HepG2 (cell line): Measurements from ENCODE around the gene PTPRN. TPM values are rescaled to one million over a fixed set of nuclear protein-coding genes. Genes with fewer than 3 reads are reported as not detected.
A peak's percentile ranks its signal among the peaks of the same experiment; 100 is the strongest.

ENCODE experiments used
- GMEB2 ChIP-seq: IDR thresholded peaks from 2 replicates; pipeline ENCODE4 v1.6.1; 2016; ENCODE audit warnings: missing biosample characterization, missing genetic modification reagents, low read depth
- HDAC2 ChIP-seq: sonication (generic); formaldehyde crosslinking; IDR thresholded peaks from 2 replicates; pipeline ENCODE4 v1.4.0; 2020; ENCODE audit warnings: missing genetic modification reagents
- HIC2 ChIP-seq: sonication (generic); formaldehyde crosslinking; IDR thresholded peaks from 2 replicates; pipeline ENCODE4 v1.9.0; 2022; ENCODE audit warnings: low read depth, missing genetic modification reagents
- MIER2 ChIP-seq: IDR thresholded peaks from 2 replicates; pipeline ENCODE4 v1.6.1; 2016; ENCODE audit warnings: missing biosample characterization, missing genetic modification reagents
- RBM22 ChIP-seq: fragments of 200-400 bp; formaldehyde crosslinking; optimal IDR thresholded peaks from 2 replicates; pipeline ENCODE3; 2017; ENCODE audit warnings: mild to moderate bottlenecking, low read length, moderate library complexity
- REST ChIP-seq, 2 experiments: IDR thresholded peaks; 2 replicates each; pipeline ENCODE4 v1.6.1; 2011 to 2012; ENCODE audit warnings: low read length in 2 of 2, borderline replicate concordance in 1 of 2, low read depth in 1 of 2, mild to moderate bottlenecking in 1 of 2, moderate library complexity in 1 of 2
- ZNF260 ChIP-seq: sonication (generic); formaldehyde crosslinking; IDR thresholded peaks from 2 replicates; pipeline ENCODE4 v1.4.0; 2020; ENCODE audit warnings: missing genetic modification reagents, low read depth, mild to moderate bottlenecking, borderline replicate concordance
- ZNF503 ChIP-seq: sonication (generic); formaldehyde crosslinking; IDR thresholded peaks from 2 replicates; pipeline ENCODE4 v1.4.0; 2020; ENCODE audit warnings: missing genetic modification reagents
- ZNF724P ChIP-seq: sonication (generic); formaldehyde crosslinking; IDR thresholded peaks from 2 replicates; pipeline ENCODE4 v1.8.0; 2022; ENCODE audit warnings: missing genetic modification reagents, borderline replicate concordance
- ZNF747 ChIP-seq: sonication (generic); formaldehyde crosslinking; IDR thresholded peaks from 2 replicates; pipeline ENCODE4 v1.8.1; 2023; ENCODE audit warnings: missing genetic modification reagents, mild to moderate bottlenecking, borderline replicate concordance
- ZNF782 ChIP-seq: sonication (generic); formaldehyde crosslinking; IDR thresholded peaks from 2 replicates; pipeline ENCODE4 v1.4.0; 2020; ENCODE audit warnings: missing genetic modification reagents, mild to moderate bottlenecking, borderline replicate concordance
- polyA plus RNA-seq, 8 experiments: library from polyadenylated mRNA; depleted of rRNA in 3 of 8; stranded (reverse) in 7 of 8; unstranded in 1 of 8; fragments of >200 nt; fragmentation: Illumina TruSeq in 4 of 8; extraction: Trizol in 4 of 8; gene quantifications; 2 replicates each; pipeline versions ENCODE4 v1.2.1 to v1.2.3, GENCODE V29; 2011 to 2016; ENCODE audit warnings: low read depth in 4 of 8, missing spikeins in 1 of 8, mixed read lengths in 1 of 8; ENCODE audit not compliant: insufficient read depth in 1 of 8
- total RNA-seq, 5 experiments: library from RNA; depleted of rRNA; stranded (reverse); fragments of >200 nt; fragmentation: Illumina TruSeq; extraction: Trizol; gene quantifications; 2 replicates each; pipeline ENCODE4 v1.2.3, GENCODE V29; 2016; ENCODE audit warnings: low read depth in 1 of 5
- TF ChIP-seq, protein P1 (sequence below): sonication (generic); formaldehyde crosslinking; IDR thresholded peaks from 2 replicates; pipeline ENCODE4 v1.4.0; 2020; ENCODE audit warnings: missing genetic modification reagents, mild to moderate bottlenecking, borderline replicate concordance
- TF ChIP-seq, protein P2 (sequence below), 2 experiments: sonication (generic) in 1 of 2; formaldehyde crosslinking in 1 of 2; IDR thresholded peaks; 2 replicates each; pipeline versions ENCODE4 v1.4.0 to v1.6.1; 2018 to 2020; ENCODE audit warnings: missing genetic modification reagents in 2 of 2, borderline replicate concordance in 1 of 2, low read depth in 1 of 2, mild to moderate bottlenecking in 1 of 2, missing biosample characterization in 1 of 2

Gene PTPRN
- total and polyA plus RNA-seq, 2 of the 13 experiments (the other 11 are each of a cell fraction or from before 2014, with no cell fraction given), result 0.26 TPM; not detected in 1

DNA sequence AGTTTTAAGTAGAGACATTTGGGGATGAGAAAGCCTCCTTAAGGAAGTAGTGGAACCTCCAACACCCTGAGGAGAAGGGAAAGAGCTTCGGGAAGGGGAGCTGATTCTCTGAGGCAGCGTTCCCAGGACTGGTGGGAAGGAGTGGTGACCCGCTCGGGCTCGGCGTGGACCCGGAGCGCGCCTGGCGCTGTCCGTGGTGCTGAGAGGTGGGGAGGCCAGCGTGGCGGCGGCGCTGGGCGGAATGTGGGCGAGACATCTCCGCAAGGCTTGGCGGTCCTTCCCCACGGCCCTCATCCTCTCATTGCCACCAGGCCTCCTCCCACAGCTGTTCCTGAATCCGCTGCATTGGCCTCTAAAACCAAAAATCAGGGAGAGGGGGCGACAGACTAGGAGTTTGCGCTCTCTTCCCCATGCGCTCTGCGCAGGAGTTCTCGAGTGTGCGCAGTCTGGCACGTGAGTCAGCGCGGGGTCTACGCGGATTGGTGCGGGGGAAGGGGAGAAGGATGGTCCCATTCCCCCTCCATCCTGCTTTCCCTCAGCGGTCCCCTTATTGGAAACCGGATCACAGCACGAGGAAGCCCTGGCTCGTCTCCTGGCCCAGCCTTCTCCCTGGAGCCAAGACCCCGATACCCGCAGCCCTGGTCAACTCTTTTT, 22.5 kb upstream of the PTPRN start (continued):
- TF ChIP-seq, protein P1, sequence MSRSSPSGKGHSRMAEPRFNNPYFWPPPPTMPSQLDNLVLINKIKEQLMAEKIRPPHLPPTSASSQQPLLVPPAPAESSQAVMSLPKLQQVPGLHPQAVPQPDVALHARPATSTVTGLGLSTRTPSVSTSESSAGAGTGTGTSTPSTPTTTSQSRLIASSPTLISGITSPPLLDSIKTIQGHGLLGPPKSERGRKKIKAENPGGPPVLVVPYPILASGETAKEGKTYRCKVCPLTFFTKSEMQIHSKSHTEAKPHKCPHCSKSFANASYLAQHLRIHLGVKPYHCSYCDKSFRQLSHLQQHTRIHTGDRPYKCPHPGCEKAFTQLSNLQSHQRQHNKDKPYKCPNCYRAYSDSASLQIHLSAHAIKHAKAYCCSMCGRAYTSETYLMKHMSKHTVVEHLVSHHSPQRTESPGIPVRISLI (CRISPR knock-in tag), result no peak
- TF ChIP-seq ZNF503 (CRISPR knock-in tag) (no peak), ZNF260 (CRISPR knock-in tag) (no peak), HDAC2 (CRISPR knock-in tag) (peak; percentile 79; the same call in 1 of the 2 replicates), ZNF747 (no peak), HIC2 (CRISPR knock-in tag) (peak; percentile 41; the same call in 1 of the 2 replicates), REST (IDR thresholded peaks at IDR 0.05; ENCODE audit: borderline replicate concordance in 1 of 2, low read depth in 1 of 2, low read length in 2 of 2) (peak in 1 of 2 experiments; percentile 100), MIER2 (CRISPR knock-in tag) (peak; percentile 99), RBM22 (no peak), ZNF724P (CRISPR knock-in tag) (peak; percentile 86; the same call in 1 of the 2 replicates), GMEB2 (CRISPR knock-in tag) (no peak), ZNF782 (CRISPR knock-in tag) (peak; percentile 46; the same call in 1 of the 2 replicates)
- TF ChIP-seq, protein P2, sequence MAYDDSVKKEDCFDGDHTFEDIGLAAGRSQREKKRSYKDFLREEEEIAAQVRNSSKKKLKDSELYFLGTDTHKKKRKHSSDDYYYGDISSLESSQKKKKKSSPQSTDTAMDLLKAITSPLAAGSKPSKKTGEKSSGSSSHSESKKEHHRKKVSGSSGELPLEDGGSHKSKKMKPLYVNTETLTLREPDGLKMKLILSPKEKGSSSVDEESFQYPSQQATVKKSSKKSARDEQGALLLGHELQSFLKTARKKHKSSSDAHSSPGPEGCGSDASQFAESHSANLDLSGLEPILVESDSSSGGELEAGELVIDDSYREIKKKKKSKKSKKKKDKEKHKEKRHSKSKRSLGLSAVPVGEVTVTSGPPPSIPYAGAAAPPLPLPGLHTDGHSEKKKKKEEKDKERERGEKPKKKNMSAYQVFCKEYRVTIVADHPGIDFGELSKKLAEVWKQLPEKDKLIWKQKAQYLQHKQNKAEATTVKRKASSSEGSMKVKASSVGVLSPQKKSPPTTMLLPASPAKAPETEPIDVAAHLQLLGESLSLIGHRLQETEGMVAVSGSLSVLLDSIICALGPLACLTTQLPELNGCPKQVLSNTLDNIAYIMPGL (CRISPR knock-in tag; IDR thresholded peaks at IDR 0.05; ENCODE audit: borderline replicate concordance in 1 of 2, low read depth in 1 of 2), result peak in 1 of 2 experiments; percentile 74; a peak in 1 of 4 replicates
